Muscle of arm (tissue), 12 donors: ENCODE results near the gene PCDH9. TPM values are rescaled to one million over a fixed set of nuclear protein-coding genes. Genes with fewer than 3 reads are reported as not detected.

ENCODE experiments used
- DNase-seq: peaks from one replicate; pipeline ENCODE4 v3.0.0-alpha.2; 2013
- polyA plus RNA-seq, 12 donors: library from polyadenylated mRNA; unstranded; fragments of 120-200 nt; gene quantifications; one replicate each; pipeline ENCODE4 v1.2.1, GENCODE V29; 2013; ENCODE audit not compliant: insufficient read length in 12 of 12

The PCDH9 gene
- polyA plus RNA-seq, 12 donors = 2.8 to 4.3 (median 3.6) TPM; not detected in 1

GRCh38 chr13:67227131-67227983 lies 2.8 kb downstream of the PCDH9 start:
- no peak for DNase-seq

DNA sequence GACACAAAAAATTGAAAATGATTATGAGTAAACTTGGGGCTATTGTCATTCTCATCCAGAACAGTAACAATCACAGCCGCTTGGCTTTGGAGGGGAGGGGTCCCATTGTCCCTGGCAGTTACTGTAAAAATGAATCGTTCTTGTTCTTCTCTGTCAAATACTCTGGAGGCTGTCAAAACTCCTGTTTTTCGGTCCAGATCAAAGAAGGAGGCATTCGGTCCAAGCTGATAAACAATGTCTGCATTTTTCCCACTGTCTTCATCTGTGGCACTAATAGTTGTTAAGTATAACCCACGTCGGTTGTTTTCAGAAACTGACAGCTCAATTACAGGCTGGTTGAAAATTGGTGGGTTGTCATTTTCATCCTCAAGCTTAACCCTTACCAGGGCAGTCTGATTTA lies 3.4 kb downstream of the PCDH9 start:
- DNase-seq = no peak

DNA sequence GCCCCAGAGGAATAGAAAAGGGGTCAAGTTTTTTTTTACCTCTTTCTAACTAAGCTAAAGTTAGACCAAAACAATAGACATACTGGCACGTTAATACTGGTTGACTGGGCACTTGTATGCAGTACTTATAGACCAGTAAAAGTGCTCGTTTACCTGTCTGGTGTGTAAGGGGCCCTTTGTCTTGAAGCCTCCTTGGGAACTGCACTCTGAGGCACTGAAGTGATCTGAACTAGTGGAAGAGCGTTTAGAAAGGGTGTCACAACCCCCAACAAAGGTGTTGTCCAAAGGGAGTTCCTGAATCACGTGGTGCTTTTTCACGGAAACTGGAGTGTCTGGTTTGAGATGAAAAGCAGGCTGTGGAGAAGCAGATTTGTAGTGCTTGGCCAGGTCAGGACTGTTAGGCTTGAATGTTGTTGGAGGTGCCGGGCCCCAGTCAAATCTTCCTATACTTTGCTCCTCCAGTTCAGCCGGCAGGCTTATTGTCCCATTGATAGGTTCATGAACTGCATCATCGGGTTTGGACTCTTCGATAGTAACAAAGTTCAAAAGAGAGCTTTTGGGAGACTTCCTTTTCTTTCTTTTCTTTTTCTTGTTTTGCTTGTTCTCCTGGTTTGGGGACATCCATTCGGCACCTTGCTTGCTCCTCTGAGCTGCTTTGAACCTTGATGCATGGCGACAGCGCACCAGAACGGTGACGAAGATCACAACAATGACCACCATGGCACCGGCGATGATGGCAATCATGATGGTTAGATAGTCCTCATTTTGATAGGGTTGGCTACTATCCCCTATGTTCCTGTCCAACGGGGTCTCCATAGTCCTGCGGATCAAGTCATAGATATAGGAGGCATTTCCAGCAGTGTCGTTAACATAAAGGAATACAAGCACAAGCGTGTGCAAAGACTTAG lies 4.6 kb downstream of the PCDH9 start:
- DNase-seq = no peak

- DNase-seq = peak; percentile 84
Measured at GRCh38 chr13:67224148-67224846, 5.8 kb downstream of the PCDH9 start.

GRCh38 chr13:67223742-67224141 lies 6.4 kb downstream of the PCDH9 start:
- DNase-seq = no peak

DNA sequence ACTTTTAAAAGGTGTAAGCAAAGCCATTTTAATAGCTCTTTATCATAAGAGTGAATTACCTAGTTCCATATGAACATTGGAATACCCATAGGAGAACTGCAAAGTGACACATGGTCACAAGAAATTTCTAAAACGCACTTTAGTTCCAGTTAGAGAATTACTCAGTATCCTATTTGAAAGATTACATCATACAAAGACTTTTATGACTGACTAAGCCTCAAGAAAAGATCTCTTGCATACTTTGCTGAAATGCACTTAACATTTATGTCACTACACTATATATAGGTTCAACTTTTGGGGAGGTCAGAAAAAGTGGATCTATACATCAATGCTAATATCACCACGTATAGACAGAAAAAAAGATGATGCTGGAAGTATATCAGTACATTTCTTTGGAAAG lies 7.1 kb downstream of the PCDH9 start:
- no peak for DNase-seq

DNA sequence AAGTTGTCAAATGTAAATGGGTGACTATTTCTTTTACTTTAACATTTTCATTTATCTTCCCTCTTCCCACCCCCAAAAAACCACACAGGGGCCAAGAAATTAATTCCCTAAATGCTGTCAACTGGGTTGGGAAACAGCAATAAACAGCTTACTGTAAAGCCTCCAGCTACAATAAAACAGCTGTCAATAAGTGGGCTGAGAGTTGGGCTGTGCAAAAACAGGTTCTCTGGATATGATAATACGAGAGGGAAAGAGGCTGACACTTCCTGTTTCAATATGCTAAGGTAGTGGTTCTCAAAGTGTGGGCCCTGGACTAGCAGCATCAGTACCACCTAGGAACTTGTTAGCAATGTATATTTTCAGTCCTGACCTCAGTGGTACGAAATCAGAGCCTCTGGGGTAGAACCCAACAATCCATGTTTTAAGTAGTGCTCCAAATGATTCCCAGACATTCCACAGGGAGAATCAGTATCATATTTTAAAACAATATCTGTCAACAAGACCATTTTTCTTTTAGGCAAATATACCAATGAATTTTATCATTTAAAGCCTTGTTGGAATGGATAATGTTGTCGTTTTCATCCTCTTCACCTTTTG lies 8.4 kb downstream of the PCDH9 start:
- DNase-seq = no peak

DNA sequence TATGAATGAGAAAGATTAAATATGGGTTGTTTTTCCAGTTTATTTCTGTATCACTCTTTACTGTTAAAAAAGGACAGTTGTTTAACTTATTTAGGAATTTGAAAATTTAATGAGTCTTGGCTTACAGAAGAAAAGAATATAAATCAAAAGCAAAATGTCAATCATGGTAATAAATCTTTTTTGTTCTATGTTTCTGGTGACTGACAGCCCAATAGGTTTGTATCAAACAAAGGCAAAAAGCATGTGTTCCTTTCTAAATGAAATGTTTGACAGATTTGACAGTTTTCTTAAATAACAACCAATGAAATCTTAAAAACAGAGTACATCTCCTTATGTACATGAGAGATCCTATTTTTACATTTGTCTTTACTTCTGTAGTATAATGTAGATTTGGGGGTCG lies 11.0 kb downstream of the PCDH9 start:
- no peak for DNase-seq

- no peak for DNase-seq
Measured at GRCh38 chr13:67217880-67218279, 12.3 kb downstream of the PCDH9 start.

- no peak for DNase-seq
Measured at GRCh38 chr13:67216864-67217263, 13.3 kb downstream of the PCDH9 start.

DNA sequence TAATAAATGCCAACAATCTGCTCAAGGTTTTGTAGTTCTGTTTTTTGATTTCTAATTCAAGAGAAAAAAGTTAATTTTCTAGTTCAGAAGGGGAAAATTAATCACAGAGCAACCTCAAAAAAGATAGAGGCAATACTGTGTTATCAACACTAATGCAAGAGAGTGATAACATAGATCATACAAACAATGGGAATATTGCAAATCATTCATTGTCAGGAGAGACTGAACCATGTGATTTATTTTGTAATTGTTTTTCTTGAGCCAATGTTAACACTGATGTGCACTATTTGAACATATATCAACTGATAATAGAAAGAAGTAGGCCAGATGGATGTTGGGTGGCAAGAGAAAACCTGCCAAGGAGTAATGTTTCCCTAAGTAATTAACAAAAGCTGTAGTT lies 19.9 kb downstream of the PCDH9 start:
- DNase-seq = no peak

- no peak for DNase-seq
Measured at GRCh38 chr13:67208552-67208951, 21.6 kb downstream of the PCDH9 start.

DNA sequence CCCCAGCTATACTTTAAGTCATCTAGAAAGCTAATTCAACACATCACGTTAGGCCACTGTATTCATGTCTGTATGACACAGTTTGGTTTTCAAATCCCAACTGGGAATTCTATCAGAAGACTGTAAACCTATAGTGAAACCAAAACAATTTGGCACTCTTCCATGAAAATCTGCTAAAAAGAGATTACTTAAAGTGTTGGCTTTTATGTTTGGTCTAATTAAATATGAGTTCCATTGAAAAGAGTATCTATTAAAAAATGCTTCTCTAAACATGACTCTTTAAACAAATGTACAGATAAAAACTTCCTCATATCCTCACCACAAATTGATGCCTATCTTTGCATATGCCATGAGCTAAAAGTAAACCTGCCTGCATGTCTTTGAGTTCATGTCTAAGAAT lies 25.4 kb downstream of the PCDH9 start:
- DNase-seq = no peak

- no peak for DNase-seq
Measured at GRCh38 chr13:67200605-67201004, 29.5 kb downstream of the PCDH9 start.

DNA sequence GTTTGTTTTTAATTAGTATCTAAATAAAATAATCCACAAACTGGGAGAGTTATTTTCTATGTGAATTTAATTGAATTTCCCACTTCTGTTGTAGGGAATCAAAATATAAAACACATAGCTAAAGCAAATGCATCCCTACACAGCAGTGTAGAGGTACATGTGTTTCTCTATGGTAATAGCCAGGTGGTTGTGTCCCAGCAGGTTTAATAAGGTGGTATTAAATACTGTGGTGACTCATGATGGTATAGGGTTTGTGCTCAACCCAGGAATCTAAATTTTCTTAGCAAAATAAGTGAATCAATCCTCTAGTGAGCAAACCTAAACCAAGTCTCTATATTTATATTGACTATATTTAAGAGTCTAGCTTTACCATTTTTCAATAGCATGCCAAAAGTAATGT lies 30.0 kb downstream of the PCDH9 start:
- no peak for DNase-seq

- no peak for DNase-seq
Measured at GRCh38 chr13:67197704-67198103, 32.4 kb downstream of the PCDH9 start.

DNA sequence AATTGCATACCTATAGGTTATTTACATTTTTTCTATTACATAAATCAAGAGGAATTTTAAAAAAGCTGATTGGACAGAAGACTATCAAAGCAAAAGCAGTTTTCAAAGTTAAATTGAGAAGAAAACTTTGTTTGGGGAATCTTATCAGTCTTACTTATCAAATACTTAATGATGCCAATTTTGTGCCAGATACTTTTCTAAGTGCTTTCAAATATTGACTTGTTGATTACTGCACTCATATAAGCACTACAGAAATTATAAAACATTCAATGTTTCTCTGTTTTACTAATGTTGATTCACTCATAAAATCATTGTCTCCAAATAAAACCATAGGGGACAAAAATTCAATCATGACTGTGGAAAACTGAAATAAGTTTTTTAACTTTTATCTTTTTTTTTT lies 36.2 kb downstream of the PCDH9 start:
- no peak for DNase-seq

- DNase-seq = no peak
Measured at GRCh38 chr13:67192751-67193150, 37.4 kb downstream of the PCDH9 start.

- no peak for DNase-seq
Measured at GRCh38 chr13:67186995-67187569, 43.1 kb downstream of the PCDH9 start.

DNA sequence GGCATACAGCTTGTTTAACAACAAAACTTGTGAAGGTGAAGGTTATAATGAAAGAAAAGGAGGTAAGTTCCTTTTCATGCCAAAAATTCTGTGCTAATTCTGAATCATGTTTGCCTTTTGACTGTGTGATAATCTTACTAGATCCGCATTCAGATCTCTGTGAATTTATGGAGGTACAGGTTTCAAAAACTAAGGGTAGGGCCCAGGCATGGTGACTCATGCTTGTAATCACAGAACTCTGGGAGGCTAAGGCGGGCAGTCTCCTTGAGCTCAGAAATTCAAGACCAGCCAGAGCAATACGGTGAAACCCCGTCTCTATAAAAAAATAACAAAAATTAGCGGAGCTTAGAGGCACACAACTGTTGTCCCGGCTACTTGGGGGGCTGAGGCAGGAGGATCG lies 45.9 kb downstream of the PCDH9 start:
- no peak for DNase-seq

GRCh38 chr13:67183151-67183550 lies 47.0 kb downstream of the PCDH9 start:
- no peak for DNase-seq
